Sigmoid colon (tissue), 4 donors: ENCODE data around the gene SRP9.

Experiments
- EP300 ChIP-seq, 4 donors: sonication (generic); formaldehyde crosslinking; IDR thresholded peaks; one replicate each; pipeline ENCODE4 v1.6.1; 2017; ENCODE audit warnings: antibody characterized with exemption in 4 of 4
- POLR2A ChIP-seq, 2 donors: fragments of 450-650 bp; IDR thresholded peaks; one replicate each; pipeline ENCODE4 v1.6.1; 2016; ENCODE audit warnings: antibody characterized with exemption in 2 of 2, mild to moderate bottlenecking in 2 of 2, moderate library complexity in 2 of 2
- POLR2AphosphoS5 ChIP-seq, 4 donors: sonication (generic); formaldehyde crosslinking; IDR thresholded peaks; one replicate each; pipeline ENCODE4 v1.6.1; 2017; ENCODE audit warnings: antibody characterized with exemption in 4 of 4
- TF ChIP-seq, protein P1 (sequence below), 4 experiments: fragments of 450-650 bp in 3 of 4; fragments of 200-600 bp in 1 of 4; IDR thresholded peaks; one replicate each; pipeline ENCODE4 v1.5.1; 2016 to 2019; ENCODE audit warnings: antibody characterized with exemption in 4 of 4, mild to moderate bottlenecking in 3 of 4, moderate library complexity in 2 of 4

DNA sequence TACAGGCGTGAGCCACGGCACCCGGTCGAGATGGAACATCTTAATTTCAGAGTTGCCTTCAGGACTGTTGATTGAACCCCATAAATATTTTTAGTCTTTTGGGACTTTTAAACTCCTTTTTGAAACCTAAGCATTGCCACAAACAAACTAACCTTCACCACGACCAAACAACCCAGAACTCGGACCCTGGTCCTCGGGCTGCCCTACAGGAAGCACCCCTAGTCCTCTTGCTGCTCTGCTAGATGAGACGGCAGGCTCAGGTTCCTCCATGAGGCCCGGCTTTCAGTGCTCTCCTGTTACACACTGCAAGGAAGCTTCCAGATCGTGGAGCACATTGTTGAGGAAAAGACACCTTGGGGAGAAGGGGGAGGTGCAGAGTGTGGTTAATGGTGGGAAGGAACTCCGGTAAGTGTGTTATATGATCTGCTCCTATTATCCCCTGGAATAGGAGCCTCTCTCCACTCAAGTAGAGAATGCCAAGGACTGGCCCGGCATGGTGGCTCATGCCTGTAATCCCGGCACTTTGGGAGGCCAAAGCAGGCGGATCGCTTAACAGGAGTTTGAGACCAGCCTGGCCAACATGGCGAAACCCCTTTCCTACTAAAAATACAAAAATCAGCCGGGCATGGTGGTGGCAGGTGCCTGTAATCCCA is 38.0 kb downstream of the SRP9 start:
- TF ChIP-seq, protein P1, sequence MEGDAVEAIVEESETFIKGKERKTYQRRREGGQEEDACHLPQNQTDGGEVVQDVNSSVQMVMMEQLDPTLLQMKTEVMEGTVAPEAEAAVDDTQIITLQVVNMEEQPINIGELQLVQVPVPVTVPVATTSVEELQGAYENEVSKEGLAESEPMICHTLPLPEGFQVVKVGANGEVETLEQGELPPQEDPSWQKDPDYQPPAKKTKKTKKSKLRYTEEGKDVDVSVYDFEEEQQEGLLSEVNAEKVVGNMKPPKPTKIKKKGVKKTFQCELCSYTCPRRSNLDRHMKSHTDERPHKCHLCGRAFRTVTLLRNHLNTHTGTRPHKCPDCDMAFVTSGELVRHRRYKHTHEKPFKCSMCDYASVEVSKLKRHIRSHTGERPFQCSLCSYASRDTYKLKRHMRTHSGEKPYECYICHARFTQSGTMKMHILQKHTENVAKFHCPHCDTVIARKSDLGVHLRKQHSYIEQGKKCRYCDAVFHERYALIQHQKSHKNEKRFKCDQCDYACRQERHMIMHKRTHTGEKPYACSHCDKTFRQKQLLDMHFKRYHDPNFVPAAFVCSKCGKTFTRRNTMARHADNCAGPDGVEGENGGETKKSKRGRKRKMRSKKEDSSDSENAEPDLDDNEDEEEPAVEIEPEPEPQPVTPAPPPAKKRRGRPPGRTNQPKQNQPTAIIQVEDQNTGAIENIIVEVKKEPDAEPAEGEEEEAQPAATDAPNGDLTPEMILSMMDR (IDR thresholded peaks at IDR 0.05): no peak
- TF ChIP-seq EP300 (IDR thresholded peaks at IDR 0.05) (no peak), POLR2AphosphoS5 (IDR thresholded peaks at IDR 0.05) (no peak), POLR2A (IDR thresholded peaks at IDR 0.05) (no peak)
